ENCODE data around the gene PCLO.
"Not testable (repeated sequence)": the region's sequence is repeated elsewhere in the genome, so short reads cannot be mapped to it uniquely, and the experiment has no call there.

Gene PCLO

GRCh38 chr7:82722946-82723345 lies 439.7 kb downstream of the PCLO start:
- DNase-seq (ENCODE audit: extremely low read depth, low read depth) = no peak
- H3K4me3 ChIP-seq (replicated peaks; ENCODE audit: low read depth, low read length) = no peak overlapping the region
- TF ChIP-seq, protein P1, sequence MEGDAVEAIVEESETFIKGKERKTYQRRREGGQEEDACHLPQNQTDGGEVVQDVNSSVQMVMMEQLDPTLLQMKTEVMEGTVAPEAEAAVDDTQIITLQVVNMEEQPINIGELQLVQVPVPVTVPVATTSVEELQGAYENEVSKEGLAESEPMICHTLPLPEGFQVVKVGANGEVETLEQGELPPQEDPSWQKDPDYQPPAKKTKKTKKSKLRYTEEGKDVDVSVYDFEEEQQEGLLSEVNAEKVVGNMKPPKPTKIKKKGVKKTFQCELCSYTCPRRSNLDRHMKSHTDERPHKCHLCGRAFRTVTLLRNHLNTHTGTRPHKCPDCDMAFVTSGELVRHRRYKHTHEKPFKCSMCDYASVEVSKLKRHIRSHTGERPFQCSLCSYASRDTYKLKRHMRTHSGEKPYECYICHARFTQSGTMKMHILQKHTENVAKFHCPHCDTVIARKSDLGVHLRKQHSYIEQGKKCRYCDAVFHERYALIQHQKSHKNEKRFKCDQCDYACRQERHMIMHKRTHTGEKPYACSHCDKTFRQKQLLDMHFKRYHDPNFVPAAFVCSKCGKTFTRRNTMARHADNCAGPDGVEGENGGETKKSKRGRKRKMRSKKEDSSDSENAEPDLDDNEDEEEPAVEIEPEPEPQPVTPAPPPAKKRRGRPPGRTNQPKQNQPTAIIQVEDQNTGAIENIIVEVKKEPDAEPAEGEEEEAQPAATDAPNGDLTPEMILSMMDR (IDR thresholded peaks at IDR 0.05; ENCODE audit: low read depth, low read length, missing control alignments) = no peak

- no peak overlapping the region for H3K4me3 ChIP-seq (replicated peaks; ENCODE audit: low read depth, low read length)
- TF ChIP-seq, protein P1 (IDR thresholded peaks at IDR 0.05; ENCODE audit: low read depth, low read length, missing control alignments) = no peak
- no peak for DNase-seq (ENCODE audit: extremely low read depth, low read depth)
Observed at GRCh38 chr7:82715344-82715743, 447.3 kb downstream of the PCLO start.

- no peak for DNase-seq (ENCODE audit: extremely low read depth, low read depth)
- TF ChIP-seq, protein P1 (IDR thresholded peaks at IDR 0.05; ENCODE audit: low read depth, low read length, missing control alignments) = no peak
- no peak overlapping the region for H3K4me3 ChIP-seq (replicated peaks; ENCODE audit: low read depth, low read length)
Observed at GRCh38 chr7:82714883-82715282, 447.8 kb downstream of the PCLO start.

GRCh38 chr7:82713506-82713905 lies 449.2 kb downstream of the PCLO start:
- no peak overlapping the region for H3K4me3 ChIP-seq (replicated peaks; ENCODE audit: low read depth, low read length)
- TF ChIP-seq, protein P1 (IDR thresholded peaks at IDR 0.05; ENCODE audit: low read depth, low read length, missing control alignments) = no peak
- DNase-seq (ENCODE audit: extremely low read depth, low read depth) = no peak

GRCh38 chr7:82706344-82706743 lies 456.3 kb downstream of the PCLO start:
- H3K4me3 ChIP-seq (replicated peaks; ENCODE audit: low read depth, low read length); DNase-seq (ENCODE audit: extremely low read depth, low read depth): not testable (repeated sequence)

GRCh38 chr7:82705517-82706260 lies 457.0 kb downstream of the PCLO start:
- H3K4me3 ChIP-seq (replicated peaks; ENCODE audit: low read depth, low read length) = no peak overlapping the region
- DNase-seq (ENCODE audit: extremely low read depth, low read depth) = no peak
- TF ChIP-seq, protein P1 (IDR thresholded peaks at IDR 0.05; ENCODE audit: low read depth, low read length, missing control alignments) = no peak

DNA sequence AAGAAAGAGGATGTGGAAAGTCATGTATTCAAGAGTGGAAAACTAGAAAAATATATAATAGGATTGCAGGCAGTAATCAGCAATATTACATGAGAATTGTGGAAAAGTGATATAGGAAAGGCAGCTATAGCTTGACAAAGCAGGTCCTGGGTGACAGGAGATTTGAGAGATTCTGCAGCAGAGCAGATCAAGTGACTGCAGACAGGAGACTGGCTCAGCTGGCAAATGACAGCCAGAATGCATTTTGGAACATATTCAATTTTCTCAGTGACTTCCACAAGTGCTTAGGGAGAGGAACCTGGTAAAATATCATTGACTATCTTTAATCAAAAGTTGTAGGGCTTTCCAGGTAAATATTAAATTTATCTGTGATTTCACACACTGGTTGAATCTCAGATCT lies 458.6 kb downstream of the PCLO start:
- no peak overlapping the region for H3K4me3 ChIP-seq (replicated peaks; ENCODE audit: low read depth, low read length)
- TF ChIP-seq, protein P1 (IDR thresholded peaks at IDR 0.05; ENCODE audit: low read depth, low read length, missing control alignments) = no peak
- DNase-seq (ENCODE audit: extremely low read depth, low read depth) = no peak

Data from HFF-Myc (cell line).